ENCODE results near the gene RIT2.

Gene RIT2

GRCh38 chr18:43092539-43092938 lies 22.9 kb downstream of the RIT2 start:
- no peak for FAIRE-seq

GRCh38 chr18:43081396-43081795 lies 34.1 kb downstream of the RIT2 start:
- DNase-seq (ENCODE audit: insufficient read length, low spot score) (no peak), FAIRE-seq (no peak)

More at GRCh38 chr18:43092539-43092938, 22.9 kb downstream of the RIT2 start:
- DNase-seq (ENCODE audit: insufficient read length, low spot score), result no peak

GRCh38 chr18:43080671-43081070 lies 34.8 kb downstream of the RIT2 start:
- DNase-seq (ENCODE audit: insufficient read length, low spot score) (no peak), FAIRE-seq (no peak)

GRCh38 chr18:43079422-43079821 lies 36.1 kb downstream of the RIT2 start:
- no peak for DNase-seq (ENCODE audit: insufficient read length, low spot score)
- no peak for FAIRE-seq

- FAIRE-seq (no peak), DNase-seq (ENCODE audit: insufficient read length, low spot score) (no peak)
These were observed 36.9 kb downstream of the RIT2 start for GRCh38 chr18:43078478-43079092.

GRCh38 chr18:43077510-43078308 lies 37.8 kb downstream of the RIT2 start:
- FAIRE-seq, result no peak
- no peak for DNase-seq (ENCODE audit: insufficient read length, low spot score)

- no peak for FAIRE-seq
- no peak for DNase-seq (ENCODE audit: insufficient read length, low spot score)
These were observed 41.7 kb downstream of the RIT2 start for GRCh38 chr18:43073771-43074170.

GRCh38 chr18:43068781-43069180 lies 46.7 kb downstream of the RIT2 start:
- FAIRE-seq (no peak), DNase-seq (ENCODE audit: insufficient read length, low spot score) (no peak)

- FAIRE-seq (no peak), DNase-seq (ENCODE audit: insufficient read length, low spot score) (no peak)
These were observed 47.9 kb downstream of the RIT2 start for GRCh38 chr18:43067570-43067969.

- no peak for FAIRE-seq
- no peak for DNase-seq (ENCODE audit: insufficient read length, low spot score)
These were observed 53.7 kb downstream of the RIT2 start for GRCh38 chr18:43061816-43062215.

GRCh38 chr18:43061318-43061717 lies 54.2 kb downstream of the RIT2 start:
- no peak for FAIRE-seq
- no peak for DNase-seq (ENCODE audit: insufficient read length, low spot score)

GRCh38 chr18:43060020-43060419 lies 55.5 kb downstream of the RIT2 start:
- FAIRE-seq (no peak), DNase-seq (ENCODE audit: insufficient read length, low spot score) (no peak)

- DNase-seq (ENCODE audit: insufficient read length, low spot score) (no peak), FAIRE-seq (no peak)
These were observed 60.5 kb downstream of the RIT2 start for GRCh38 chr18:43054815-43055519.

GRCh38 chr18:43049021-43049420 lies 66.5 kb downstream of the RIT2 start:
- DNase-seq (ENCODE audit: insufficient read length, low spot score), result no peak
- no peak for FAIRE-seq

- DNase-seq (ENCODE audit: insufficient read length, low spot score) (no peak), FAIRE-seq (no peak)
These were observed 69.2 kb downstream of the RIT2 start for GRCh38 chr18:43046322-43046721.

GRCh38 chr18:43043626-43044025 lies 71.9 kb downstream of the RIT2 start:
- FAIRE-seq (no peak), DNase-seq (ENCODE audit: insufficient read length, low spot score) (no peak)

GRCh38 chr18:43040281-43040680 lies 75.2 kb downstream of the RIT2 start:
- FAIRE-seq (no peak), DNase-seq (ENCODE audit: insufficient read length, low spot score) (no peak)

GRCh38 chr18:43034683-43035500 lies 80.6 kb downstream of the RIT2 start:
- DNase-seq (ENCODE audit: insufficient read length, low spot score) (no peak), FAIRE-seq (no peak)

- DNase-seq (ENCODE audit: insufficient read length, low spot score) (no peak), FAIRE-seq (no peak)
These were observed 84.3 kb downstream of the RIT2 start for GRCh38 chr18:43031169-43031568.

GRCh38 chr18:43029414-43029813 lies 86.1 kb downstream of the RIT2 start:
- DNase-seq (ENCODE audit: insufficient read length, low spot score), result no peak
- no peak for FAIRE-seq

GRCh38 chr18:43022874-43023273 lies 92.6 kb downstream of the RIT2 start:
- FAIRE-seq (no peak), DNase-seq (ENCODE audit: insufficient read length, low spot score) (no peak)

Data from GM19239 (cell line).